SU-DHL-6 (cell line): ENCODE results near the gene AKR1B1.

Experiments
- H2AFZ ChIP-seq: fragments of 200-600 bp; sonication (generic); 2 replicates; pipeline ENCODE4 v1.6.1; 2014; ENCODE audit warnings: low read depth, mild to moderate bottlenecking, moderate library complexity, mixed read lengths, antibody characterized with exemption, low read length; ENCODE audit not compliant: severe bottlenecking
- H3F3A ChIP-seq: fragments of 200-600 bp; shearing (Covaris generic); 2 replicates; pipeline ENCODE4 v1.6.0; 2016; ENCODE audit warnings: antibody characterized with exemption, mild to moderate bottlenecking; ENCODE audit not compliant: insufficient read depth
- H3K27ac ChIP-seq: fragments of 200-600 bp; sonication (generic); 2 replicates; pipeline ENCODE4 v1.5.1; 2016; ENCODE audit warnings: low read depth, mild to moderate bottlenecking, low read length, moderate library complexity, mixed read lengths
- H3K27me3 ChIP-seq: fragments of 200-600 bp; sonication (generic), shearing (Covaris generic); 2 replicates; pipeline ENCODE4 v1.6.0; 2014; ENCODE audit warnings: mild to moderate bottlenecking, low read length
- H3K36me3 ChIP-seq: fragments of 200-600 bp; sonication (generic); 2 replicates; pipeline ENCODE4 v1.6.1; 2014; ENCODE audit warnings: mild to moderate bottlenecking, low read length, mixed read lengths
- H3K4me2 ChIP-seq: fragments of 300-600, 200-600 bp; shearing (Covaris generic), sonication (generic); 2 replicates; pipeline ENCODE4 v1.6.0; 2014; ENCODE audit warnings: low read length, low read depth, mild to moderate bottlenecking; ENCODE audit not compliant: poor library complexity, severe bottlenecking
- H3K4me3 ChIP-seq: fragments of 200-600 bp; sonication (generic); 2 replicates; pipeline ENCODE4 v1.5.1; 2014; ENCODE audit warnings: antibody characterized with exemption, low read length, mild to moderate bottlenecking, mixed read lengths; ENCODE audit not compliant: insufficient read depth, poor library complexity, severe bottlenecking
- H3K79me2 ChIP-seq: fragments of 200-600 bp; sonication (generic); 2 replicates; pipeline ENCODE4 v1.6.1; 2014; ENCODE audit warnings: mild to moderate bottlenecking, low read length, moderate library complexity; ENCODE audit not compliant: insufficient read depth
- H3K9ac ChIP-seq: fragments of 200-600 bp; sonication (generic); 2 replicates; pipeline ENCODE4 v1.7.0; 2014; ENCODE audit warnings: mild to moderate bottlenecking, low read length
- H3K9me2 ChIP-seq: fragments of 200-600 bp; sonication (generic); replicated peaks from 2 replicates; pipeline ENCODE4 v1.6.1; 2014; ENCODE audit warnings: low read length; ENCODE audit not compliant: insufficient read depth
- H3K9me3 ChIP-seq: fragments of 200-600 bp; sonication (generic); 2 replicates; pipeline ENCODE4 v1.6.1; 2014; ENCODE audit warnings: low read length, mixed read lengths; ENCODE audit not compliant: insufficient read depth
- H4K20me1 ChIP-seq: fragments of 200-600 bp; sonication (generic); 2 replicates; pipeline ENCODE4 v1.6.1; 2014; ENCODE audit warnings: low read depth, mild to moderate bottlenecking, antibody characterized with exemption, low read length, moderate library complexity, mixed read lengths
- EZH2phosphoT487 ChIP-seq: fragments of 200-600 bp; sonication (generic), shearing (Covaris generic); conservative IDR thresholded peaks from 2 replicates; pipeline ENCODE4 v1.6.1; 2018; ENCODE audit warnings: mild to moderate bottlenecking, antibody characterized with exemption, low read length, moderate library complexity, mixed read lengths
- TF ChIP-seq, protein P1 (sequence below): fragments of 200-600 bp; sonication (generic); IDR thresholded peaks from one replicate; pipeline ENCODE4 v1.5.1; 2017; ENCODE audit warnings: antibody characterized with exemption, mild to moderate bottlenecking, low read length, moderate library complexity; ENCODE audit not compliant: insufficient read depth, poor library complexity, severe bottlenecking

The AKR1B1 gene

DNA sequence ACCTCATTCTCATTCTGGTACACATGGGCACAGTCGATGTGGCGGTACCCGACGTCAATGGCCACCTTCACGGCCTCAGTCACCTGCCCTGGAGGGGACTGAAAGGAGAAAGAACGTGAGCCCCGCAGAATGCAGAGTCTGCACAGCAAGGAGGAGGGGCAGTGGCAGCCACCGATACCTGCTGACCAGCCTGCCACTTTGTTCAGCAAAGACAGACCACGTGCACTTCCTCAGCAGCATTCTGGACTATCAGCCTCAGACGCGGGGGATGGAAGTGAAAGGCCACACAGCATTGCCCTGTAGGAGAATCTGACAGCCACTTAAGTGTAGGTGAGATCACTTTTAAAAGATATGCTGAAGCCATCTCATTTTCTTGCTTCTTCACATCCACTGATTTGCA is 7.2 kb downstream of the AKR1B1 start:
- no peaks in the 10 kb centered on the region for H3K9me2 ChIP-seq
- no peaks in the 10 kb centered on the region for H4K20me1 ChIP-seq
- H3K4me2 ChIP-seq = no peak overlapping the region
- H3K27me3 ChIP-seq = no peaks in the 10 kb centered on the region
- H3K36me3 ChIP-seq = peaks cover 3% of the 10 kb centered on the region; the same call in 1 of the 2 replicates
- no peak overlapping the region for H2AFZ ChIP-seq
- H3F3A ChIP-seq = no peaks in the 10 kb centered on the region
- no peaks in the 10 kb centered on the region for H3K9me3 ChIP-seq
- no peak for TF ChIP-seq EZH2phosphoT487
- TF ChIP-seq, protein P1, sequence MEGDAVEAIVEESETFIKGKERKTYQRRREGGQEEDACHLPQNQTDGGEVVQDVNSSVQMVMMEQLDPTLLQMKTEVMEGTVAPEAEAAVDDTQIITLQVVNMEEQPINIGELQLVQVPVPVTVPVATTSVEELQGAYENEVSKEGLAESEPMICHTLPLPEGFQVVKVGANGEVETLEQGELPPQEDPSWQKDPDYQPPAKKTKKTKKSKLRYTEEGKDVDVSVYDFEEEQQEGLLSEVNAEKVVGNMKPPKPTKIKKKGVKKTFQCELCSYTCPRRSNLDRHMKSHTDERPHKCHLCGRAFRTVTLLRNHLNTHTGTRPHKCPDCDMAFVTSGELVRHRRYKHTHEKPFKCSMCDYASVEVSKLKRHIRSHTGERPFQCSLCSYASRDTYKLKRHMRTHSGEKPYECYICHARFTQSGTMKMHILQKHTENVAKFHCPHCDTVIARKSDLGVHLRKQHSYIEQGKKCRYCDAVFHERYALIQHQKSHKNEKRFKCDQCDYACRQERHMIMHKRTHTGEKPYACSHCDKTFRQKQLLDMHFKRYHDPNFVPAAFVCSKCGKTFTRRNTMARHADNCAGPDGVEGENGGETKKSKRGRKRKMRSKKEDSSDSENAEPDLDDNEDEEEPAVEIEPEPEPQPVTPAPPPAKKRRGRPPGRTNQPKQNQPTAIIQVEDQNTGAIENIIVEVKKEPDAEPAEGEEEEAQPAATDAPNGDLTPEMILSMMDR = no peak
- no peak overlapping the region for H3K4me3 ChIP-seq
- no peak overlapping the region for H3K27ac ChIP-seq
- H3K79me2 ChIP-seq = peaks cover 42% of the 10 kb centered on the region
- H3K9ac ChIP-seq = no peak overlapping the region

DNA sequence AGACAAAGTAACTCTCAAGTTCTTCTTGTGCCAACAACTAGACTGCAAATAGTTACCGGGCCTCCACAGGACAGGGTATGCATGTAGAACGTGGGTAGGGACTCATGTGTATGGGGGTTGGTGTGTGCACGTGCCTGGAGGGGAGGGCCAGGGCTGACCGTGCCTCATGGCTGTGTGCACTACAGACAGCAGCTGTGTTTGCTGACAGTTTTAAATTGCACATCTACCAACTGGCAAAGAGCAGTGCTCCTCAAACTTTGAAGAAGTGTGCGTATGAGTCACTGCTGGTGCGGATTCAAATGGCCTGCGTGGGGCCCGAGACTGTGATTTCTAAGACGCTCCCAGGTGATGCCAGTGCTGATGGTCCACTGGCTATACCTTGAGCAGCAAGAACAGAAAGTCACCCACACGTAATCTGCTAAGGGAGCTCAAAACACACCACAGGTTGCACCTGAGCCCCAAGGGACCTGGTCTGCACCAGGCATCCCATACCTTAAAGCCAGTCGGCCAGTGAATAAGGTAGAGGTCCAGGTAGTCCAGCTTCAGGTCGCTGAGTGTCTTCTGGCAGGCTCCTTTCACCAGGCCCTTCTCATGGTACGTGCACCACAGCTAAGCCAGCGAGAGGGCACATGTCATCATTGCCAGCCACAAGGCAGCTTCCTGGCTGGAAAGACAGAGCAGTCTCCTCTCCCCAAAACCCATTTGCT is 8.5 kb downstream of the AKR1B1 start:
- Histone ChIP-seq H3K4me3 (no peak overlapping the region), H3K9me3 (no peaks in the 10 kb centered on the region), H3K36me3 (peaks cover 3% of the 10 kb centered on the region; the same call in 1 of the 2 replicates), H3F3A (no peaks in the 10 kb centered on the region), H4K20me1 (no peaks in the 10 kb centered on the region), H3K9me2 (no peaks in the 10 kb centered on the region), H2AFZ (no peak overlapping the region), H3K27me3 (no peaks in the 10 kb centered on the region), H3K9ac (no peak overlapping the region), H3K27ac (no peak overlapping the region), H3K79me2 (peaks cover 39% of the 10 kb centered on the region), H3K4me2 (no peak overlapping the region)
- TF ChIP-seq, protein P1 = no peak
- TF ChIP-seq EZH2phosphoT487 = no peak

DNA sequence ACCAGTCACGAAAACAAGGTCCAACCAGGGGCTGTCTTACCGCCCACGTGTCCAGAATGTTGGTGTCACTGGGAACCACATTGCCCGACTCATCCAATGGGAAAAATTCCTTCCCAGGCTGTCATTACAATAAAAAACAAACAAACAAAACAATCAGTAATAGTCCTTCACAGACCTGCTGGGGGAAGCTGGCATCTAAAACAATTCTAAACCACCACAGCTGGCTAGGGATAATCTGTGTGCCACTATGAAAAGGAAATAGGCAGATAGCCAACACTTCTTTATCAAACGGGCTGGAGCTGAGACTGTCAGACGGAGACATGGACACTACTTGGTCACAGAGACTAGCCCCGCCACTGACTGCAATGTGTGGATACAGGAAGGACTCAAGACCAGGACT is 9.2 kb downstream of the AKR1B1 start:
- peaks cover 3% of the 10 kb centered on the region; the same call in 1 of the 2 replicates for H3K36me3 ChIP-seq
- peaks cover 32% of the 10 kb centered on the region for H3K79me2 ChIP-seq
- H3K4me2 ChIP-seq = no peak overlapping the region
- no peaks in the 10 kb centered on the region for H3K9me2 ChIP-seq
- TF ChIP-seq EZH2phosphoT487 = no peak
- TF ChIP-seq, protein P1 = no peak
- H2AFZ ChIP-seq = no peak overlapping the region
- H3K9ac ChIP-seq = no peak overlapping the region
- no peaks in the 10 kb centered on the region for H3F3A ChIP-seq
- H3K27ac ChIP-seq = no peak overlapping the region
- H3K4me3 ChIP-seq = no peak overlapping the region
- H3K9me3 ChIP-seq = no peaks in the 10 kb centered on the region
- H3K27me3 ChIP-seq = no peaks in the 10 kb centered on the region
- H4K20me1 ChIP-seq = no peaks in the 10 kb centered on the region
